Measurements from ENCODE around the gene ATF7.
A peak's percentile ranks its signal among the peaks of the same experiment; 100 is the strongest.
"Not testable (repeated sequence)": the region's sequence is repeated elsewhere in the genome, so short reads cannot be mapped to it uniquely, and the experiment has no call there.

ATF7 gene

DNA sequence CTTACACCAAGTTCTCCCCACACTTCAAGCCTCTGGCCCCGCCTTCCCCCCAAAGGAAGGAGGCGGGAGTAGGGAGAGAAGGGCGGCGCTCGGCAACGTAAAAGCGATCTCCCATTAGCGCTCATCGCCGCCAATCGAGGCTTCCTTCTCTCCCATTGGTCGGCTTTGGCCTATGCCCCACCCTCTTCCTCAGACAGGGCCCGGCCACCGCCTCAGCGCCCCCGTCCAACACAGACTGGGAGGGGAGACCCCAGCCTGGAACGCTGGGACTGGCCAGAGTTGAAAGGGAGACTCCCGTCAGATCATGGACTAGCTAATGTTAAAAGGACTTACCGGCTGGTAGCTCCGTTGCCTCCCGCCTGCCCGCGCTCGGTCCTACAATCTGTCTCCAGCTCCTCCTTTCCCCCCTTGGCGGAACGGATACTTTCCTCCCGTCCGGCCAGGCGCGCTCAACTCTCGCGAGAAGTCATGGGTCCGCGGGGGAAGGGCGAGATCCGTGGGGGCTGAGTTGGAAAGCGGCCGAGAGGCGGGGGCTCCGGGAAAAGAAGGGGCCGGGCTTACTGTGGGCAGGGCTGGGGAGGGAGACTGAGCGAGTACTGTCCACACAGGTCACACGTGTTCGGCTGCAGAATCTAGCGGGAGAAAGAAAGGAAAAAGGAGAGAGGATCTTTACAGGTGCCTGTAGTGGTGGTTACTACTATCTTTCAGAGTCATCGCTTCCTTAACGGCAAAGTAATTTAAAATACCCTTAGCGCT, at the start of gene ATF7:
Gene ATF7, minus strand, starts transcription at position 437 of the 756 bp plus-strand sequence. CDS start 25,382 bp downstream, outside the sequence.
- peak; percentile 98 for DNase-seq (ENCODE audit: low spot score)

DNA sequence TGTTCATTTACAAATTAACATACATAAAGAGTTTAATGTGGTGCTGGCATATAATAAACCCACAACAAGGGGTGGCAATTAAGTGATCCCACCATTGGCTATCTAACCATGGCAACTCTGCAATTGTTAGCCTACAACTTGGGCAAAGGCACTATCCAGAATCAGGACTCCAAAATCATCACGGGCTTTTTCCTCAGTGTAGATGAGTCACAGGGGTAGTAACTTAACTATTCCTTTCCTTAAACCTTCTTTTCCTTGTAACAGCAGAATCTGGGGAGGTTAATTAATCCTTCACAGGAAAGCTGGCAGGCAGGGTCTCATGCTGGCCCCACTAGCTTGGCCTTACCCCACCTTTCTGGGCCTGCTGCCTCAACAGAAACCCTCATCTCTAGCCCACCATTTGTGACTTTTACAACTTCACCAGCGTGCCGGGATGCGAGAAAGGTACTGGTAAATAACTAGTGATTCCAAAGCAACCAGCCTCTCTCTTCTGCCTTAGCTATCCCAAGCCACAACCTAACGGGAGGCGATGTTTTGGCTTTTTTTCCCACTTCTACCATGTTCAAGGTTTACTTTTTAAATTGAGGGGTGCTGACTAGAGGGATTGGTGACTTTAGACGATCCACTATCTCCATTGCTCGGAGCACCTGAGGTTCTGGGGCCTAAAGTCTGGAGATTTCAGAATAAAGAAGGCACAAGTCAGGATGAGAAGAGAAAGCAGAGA, 49.0 kb upstream of the ATF7 start:
- DNase-seq (ENCODE audit: low spot score) = no peak

DNA sequence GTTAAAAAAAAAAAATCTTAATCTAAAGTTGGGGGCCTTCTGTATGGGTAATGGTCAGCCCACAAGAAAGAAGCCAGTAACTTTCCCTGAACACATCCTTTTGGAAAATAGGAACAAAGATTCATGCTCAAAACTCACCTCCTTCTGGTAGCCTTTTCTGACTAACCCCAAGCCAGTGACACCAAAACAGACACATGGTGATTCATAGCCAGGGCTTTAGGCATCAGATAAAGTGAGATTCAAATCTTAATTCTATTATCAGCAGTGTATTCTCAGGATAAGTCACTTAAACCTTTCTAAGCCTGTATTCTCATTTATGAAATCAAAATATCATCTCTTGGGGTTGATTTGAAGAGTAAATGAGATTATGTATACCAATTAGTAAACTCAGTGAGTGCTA, 44.8 kb upstream of the ATF7 start:
- DNase-seq (ENCODE audit: low spot score) = no peak

GRCh38 chr12:53670308-53670707, 44.1 kb upstream of the ATF7 start:
- DNase-seq (ENCODE audit: low spot score) = no peak

DNA sequence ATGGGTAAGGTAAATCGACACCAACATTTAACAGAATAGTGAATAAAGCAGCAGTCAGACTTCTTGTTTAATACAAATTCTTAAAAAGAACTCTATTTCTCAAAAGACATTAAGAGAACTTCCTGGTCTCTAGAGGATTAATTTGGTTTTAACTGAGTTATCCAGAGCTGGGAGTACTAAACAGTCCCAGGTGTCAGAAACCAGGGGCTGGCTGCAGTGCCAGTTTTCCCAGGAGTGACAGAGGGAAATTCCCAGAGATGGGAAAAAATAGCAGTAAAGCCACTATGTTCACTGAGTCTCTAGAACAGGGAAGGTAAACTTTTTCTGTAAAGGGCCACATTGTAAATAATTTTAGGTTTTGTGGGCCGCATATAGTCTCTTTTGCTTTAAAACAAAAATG, 40.9 kb upstream of the ATF7 start:
- DNase-seq (ENCODE audit: low spot score) = no peak

DNA sequence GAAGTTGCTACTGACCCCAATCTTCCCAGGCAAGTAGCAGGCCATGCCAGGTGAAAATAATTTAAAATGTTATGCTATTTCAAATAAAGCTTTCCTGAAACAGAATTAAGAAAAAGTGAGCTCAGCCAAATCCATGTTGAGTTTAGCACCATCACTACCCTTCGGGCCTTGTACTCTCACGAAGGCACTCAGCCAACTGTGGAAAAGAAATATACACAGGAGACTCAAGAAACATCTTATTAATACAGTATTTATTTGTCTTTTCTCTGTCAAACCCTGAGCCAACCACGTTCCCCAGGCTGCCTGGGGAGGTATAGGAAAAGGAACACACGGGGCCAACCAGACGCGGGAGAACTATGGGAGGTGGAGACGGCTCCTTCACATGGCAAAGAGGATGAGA, 38.8 kb upstream of the ATF7 start:
- no peak for DNase-seq (ENCODE audit: low spot score)

DNA sequence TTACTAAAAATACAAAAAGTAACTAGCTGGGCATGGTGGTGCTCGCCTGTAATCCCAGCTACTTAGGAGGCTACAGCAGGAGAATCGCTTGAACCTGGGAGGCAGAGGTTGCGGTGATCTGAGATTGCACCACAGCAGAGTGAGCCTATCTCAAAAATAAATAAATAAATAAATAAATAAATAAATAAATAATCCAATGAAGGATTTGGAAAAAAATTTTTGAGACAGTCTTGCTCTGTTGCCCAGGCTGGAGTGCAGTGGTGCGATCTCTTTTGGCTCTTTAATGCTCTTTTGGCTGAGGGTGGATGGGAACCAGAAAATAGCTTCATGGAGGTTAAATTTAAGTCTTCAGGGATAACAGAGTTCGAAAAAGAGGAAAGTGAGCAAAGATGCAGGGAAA, 38.0 kb upstream of the ATF7 start:
- no peak for DNase-seq (ENCODE audit: low spot score)

GRCh38 chr12:53660041-53660440, 33.9 kb upstream of the ATF7 start:
- DNase-seq (ENCODE audit: low spot score) = no peak

GRCh38 chr12:53659571-53659981, 33.4 kb upstream of the ATF7 start:
- DNase-seq (ENCODE audit: low spot score) = no peak

DNA sequence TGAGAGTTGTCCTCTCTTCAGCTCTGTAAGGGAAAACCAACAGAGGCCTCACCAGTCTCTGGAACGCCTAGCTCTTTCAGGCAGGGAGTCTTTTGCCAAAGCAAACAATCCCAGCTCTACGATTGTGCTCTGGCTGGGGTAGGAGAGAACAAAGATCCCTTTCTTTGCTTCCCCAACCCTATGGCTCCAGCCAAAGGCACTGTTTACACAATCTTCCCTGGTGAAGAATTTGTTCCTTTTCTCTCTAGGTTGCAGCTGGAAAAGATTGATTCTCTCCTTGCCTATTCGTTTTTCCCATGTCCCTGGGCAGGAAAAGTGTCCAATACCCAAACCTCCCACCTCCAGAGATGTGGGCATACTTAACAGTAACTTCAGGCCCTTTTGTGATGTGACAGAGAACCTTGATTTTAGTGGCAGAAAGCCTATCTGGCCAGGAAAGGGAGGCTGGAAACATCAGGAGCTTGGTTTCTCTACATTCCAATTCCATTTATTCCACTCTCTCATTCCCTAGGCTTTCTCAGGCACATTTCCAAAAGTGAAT, 32.9 kb upstream of the ATF7 start:
- DNase-seq (ENCODE audit: low spot score) = peak; percentile 29

DNA sequence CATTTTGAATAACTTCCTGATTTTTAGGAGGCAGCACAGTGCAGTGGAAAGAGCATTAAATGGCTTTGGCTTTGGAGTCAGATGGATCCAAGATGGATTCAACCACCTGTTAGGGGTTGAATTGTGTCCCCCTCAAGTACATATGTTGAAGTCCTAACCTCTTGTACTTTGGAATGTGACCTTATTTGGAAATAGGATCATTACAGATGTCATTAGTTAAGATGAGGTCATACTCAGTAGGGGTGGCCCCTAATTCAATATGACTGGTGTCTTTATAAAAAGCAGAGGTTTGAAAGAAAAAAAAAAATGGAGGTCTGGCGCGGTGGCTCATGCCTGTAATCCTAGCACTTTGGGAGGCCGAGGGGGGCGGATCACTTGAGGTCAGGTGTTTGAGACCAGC, 30.9 kb upstream of the ATF7 start:
- no peak for DNase-seq (ENCODE audit: low spot score)

DNA sequence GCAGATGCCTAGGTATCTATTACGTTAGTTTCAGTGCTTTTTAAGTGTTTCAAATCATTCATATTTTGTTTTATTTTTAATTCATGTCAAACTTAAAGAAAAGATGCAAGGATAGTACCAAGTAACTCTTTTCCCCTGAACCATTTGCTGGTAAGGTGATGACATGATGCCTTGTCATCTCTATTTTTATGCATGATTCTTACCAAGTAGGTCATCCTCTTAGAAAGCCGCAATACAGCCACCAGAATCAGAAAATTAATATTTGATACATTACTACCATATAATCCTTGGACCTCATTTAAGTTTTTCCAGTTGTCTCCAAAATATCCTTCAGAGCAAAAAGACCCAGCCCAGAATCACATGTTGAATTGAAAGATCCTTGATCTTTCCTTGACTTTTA, 27.4 kb upstream of the ATF7 start:
- no peak for DNase-seq (ENCODE audit: low spot score)

- DNase-seq (ENCODE audit: low spot score) = no peak
Observed at GRCh38 chr12:53652366-53652765, 26.2 kb upstream of the ATF7 start.

DNA sequence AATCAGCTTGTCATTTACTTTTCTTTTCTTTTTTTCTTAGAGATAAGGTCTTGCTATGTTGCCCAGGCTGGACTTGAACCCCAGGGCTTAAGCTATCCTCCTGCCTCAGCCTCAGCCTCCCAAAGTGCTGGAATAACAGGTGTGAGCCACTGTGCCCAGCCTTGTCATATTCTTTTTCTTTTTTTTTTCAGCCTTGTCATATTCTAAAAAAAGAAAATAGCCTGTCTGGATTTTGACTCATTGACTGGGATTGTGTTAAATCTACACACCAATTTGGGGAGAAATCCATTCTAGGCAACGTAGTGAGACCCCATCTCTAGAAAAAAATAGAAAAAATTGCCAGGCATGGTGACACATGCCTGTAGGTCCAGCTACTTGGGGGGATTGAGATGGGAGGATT, 25.6 kb upstream of the ATF7 start:
- DNase-seq (ENCODE audit: low spot score) = no peak

GRCh38 chr12:53646300-53646699, 20.1 kb upstream of the ATF7 start:
- not testable (repeated sequence) for DNase-seq (ENCODE audit: low spot score)

- DNase-seq (ENCODE audit: low spot score) = no peak
Observed at GRCh38 chr12:53645165-53645564, 19.0 kb upstream of the ATF7 start.

GRCh38 chr12:53644133-53644532, 18.0 kb upstream of the ATF7 start:
- DNase-seq (ENCODE audit: low spot score) = no peak

DNA sequence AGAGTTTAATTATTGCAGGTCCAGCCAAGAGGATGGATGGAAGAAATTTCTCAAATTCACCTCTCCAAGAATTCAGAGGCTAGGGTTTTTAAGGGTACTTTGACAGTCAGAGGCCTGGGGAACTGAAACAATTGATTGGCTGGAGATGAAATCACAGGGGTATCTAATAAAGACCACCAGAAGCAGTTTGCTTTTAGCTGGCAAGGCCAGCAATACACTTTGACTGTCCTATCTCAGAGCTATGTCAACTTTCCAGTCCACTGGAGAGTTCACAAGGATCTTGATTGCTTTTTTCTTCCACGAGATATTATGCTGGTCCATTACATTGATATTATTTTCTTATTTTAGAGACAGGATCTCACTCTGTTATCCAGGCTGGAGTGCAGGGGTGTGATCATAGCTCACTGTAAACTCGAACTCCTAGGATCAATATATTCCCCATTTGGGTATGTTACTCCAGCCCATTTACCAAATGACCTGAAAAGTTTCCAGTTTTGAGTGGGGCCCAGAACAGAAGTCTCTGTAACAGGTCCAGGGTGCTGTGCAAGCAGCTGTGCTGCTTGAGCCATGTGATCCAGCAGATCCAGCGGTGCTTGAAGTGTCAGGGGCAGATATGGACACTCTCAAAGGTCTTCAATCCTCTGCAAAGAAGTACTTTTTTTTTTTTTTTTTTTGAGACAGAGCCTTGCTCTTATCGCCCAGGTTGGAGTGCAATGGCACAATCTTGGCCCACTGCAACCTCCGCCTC, 17.2 kb upstream of the ATF7 start:
- DNase-seq (ENCODE audit: low spot score) = no peak

DNA sequence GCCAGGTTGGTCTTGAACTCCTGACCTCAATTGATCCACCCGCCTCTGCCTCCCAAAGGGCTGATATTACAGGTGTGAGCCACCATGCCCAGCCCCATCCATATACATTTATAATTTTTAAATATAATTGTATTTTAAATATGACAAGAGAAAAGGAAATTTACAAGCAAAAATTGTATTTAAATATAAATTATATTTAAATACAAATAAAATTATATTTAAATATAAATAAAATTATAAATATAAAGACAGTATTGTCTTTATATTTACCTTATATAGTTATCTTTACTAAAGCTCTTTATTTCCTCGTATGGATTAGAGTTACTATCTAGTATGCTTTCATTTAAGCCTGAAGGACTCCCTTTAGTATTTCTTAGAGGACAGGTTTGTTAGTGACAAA, 11.9 kb upstream of the ATF7 start:
- DNase-seq (ENCODE audit: low spot score) = no peak

DNA sequence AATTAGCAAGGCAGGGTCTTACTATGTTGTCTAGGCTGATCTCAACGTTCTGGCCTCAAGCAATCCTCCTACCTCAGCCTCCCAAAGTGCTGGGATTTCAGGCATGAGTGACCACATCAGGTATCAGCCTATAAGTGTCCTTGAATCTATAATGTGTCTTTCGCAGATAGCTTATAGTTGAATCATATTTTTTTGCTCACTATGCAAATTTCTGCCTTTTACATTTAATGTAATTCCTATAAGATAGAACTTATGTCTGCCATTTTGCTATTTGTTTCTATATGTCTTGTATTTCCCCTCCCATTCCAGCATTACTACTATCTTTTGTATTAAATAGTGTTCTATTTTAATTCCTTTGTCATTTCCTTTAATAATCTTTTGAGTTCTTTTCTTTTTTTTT, 10.5 kb upstream of the ATF7 start:
- DNase-seq (ENCODE audit: low spot score) = no peak

DNA sequence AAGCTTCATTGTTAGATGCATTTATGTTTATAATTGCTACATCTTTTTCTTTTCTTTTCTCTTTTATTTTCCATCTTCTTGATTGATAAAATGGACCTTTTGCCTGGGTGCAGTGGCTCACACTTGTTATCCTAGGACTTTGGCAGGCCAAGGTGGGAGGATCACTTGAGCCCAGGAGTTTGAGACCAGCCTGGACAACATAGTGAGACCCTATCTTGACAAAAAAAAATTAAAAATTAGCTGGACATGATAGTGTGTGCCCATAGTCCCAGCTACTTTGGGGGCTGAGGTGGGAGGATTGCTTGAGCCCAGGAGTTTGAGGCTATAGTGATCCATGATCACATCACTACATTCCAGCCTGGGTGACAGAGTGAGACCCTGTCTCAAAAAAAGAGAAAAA, 9.5 kb upstream of the ATF7 start:
- not testable (repeated sequence) for DNase-seq (ENCODE audit: low spot score)

DNA sequence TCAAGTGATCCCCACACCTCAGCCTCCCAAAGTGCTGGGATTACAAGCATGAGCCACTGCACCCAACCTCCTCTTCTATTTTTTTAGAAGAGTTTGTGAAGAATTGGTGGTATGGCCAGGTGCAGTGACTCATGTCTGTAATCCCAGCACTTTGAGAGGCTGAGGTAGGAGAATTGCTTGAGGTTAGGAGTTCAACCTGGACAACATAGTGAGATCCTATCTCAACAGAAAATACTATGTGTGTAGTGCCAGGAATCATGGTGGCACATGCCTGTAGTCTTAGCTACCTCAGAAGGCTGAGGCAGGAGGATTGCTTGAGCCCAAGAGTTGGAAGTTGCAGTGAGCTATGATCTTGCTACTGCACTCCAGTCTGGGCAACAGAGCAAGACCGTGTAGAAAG, 5.5 kb upstream of the ATF7 start:
- no peak for DNase-seq (ENCODE audit: low spot score)

GRCh38 chr12:53627919-53628318, 1.7 kb upstream of the ATF7 start:
- no peak for DNase-seq (ENCODE audit: low spot score)
